H1 (cell line): ENCODE data around the gene IFNA13. TPM values are rescaled to one million over a fixed set of nuclear protein-coding genes. Genes with fewer than 3 reads are reported as not detected.

Experiments used
- ATF2 ChIP-seq: IDR thresholded peaks from 2 replicates; pipeline ENCODE4 v1.6.1; 2012; ENCODE audit warnings: low read length, inconsistent platforms
- ATF3 ChIP-seq: IDR thresholded peaks from 2 replicates; pipeline ENCODE4 v1.6.1; 2011; ENCODE audit warnings: low read depth, mild to moderate bottlenecking, low read length; ENCODE audit not compliant: insufficient read depth
- BACH1 ChIP-seq: IDR thresholded peaks from 2 replicates; pipeline ENCODE4 v1.6.1; 2012; ENCODE audit warnings: low read length, improper control_type of control experiment
- CEBPB ChIP-seq: IDR thresholded peaks from 2 replicates; pipeline ENCODE4 v1.6.1; 2012; ENCODE audit warnings: low read depth, low read length
- CHD2 ChIP-seq: IDR thresholded peaks from 2 replicates; pipeline ENCODE4 v1.6.1; 2012; ENCODE audit warnings: low read length, improper control_type of control experiment
- E2F6 ChIP-seq: IDR thresholded peaks from 2 replicates; pipeline ENCODE4 v1.6.1; 2012; ENCODE audit warnings: inconsistent platforms
- JUN ChIP-seq: IDR thresholded peaks from 2 replicates; pipeline ENCODE4 v1.6.1; 2011; ENCODE audit warnings: low read depth, mild to moderate bottlenecking, improper control_type of control experiment, low read length
- JUND ChIP-seq: IDR thresholded peaks from 2 replicates; pipeline ENCODE4 v1.6.1; 2011; ENCODE audit warnings: mild to moderate bottlenecking, improper control_type of control experiment, low read length
- MAX ChIP-seq: IDR thresholded peaks from 2 replicates; pipeline ENCODE4 v1.6.1; 2012; ENCODE audit warnings: inconsistent platforms
- POLR2AphosphoS5 ChIP-seq: IDR thresholded peaks from 2 replicates; pipeline ENCODE4 v1.6.1; 2011; ENCODE audit warnings: low read depth, low read length
- TEAD4 ChIP-seq: IDR thresholded peaks from 2 replicates; pipeline ENCODE4 v1.6.1; 2012; ENCODE audit warnings: low read depth, low read length, inconsistent platforms, mixed read lengths
- ZNF274 ChIP-seq: IDR thresholded peaks from 2 replicates; pipeline ENCODE4 v1.7.0; 2012; ENCODE audit warnings: low read length, borderline replicate concordance; ENCODE audit errors: extremely low read depth
- polyA plus RNA-seq, 7 experiments: library from polyadenylated mRNA; depleted of rRNA in 3 of 7; stranded (reverse) in 5 of 7; unstranded in 2 of 7; fragments of >200 nt in 5 of 7; fragments of 200-250 nt in 2 of 7; gene quantifications; 1 replicate in 5 of 7; 2 replicates in 1 of 7; 4 replicates in 1 of 7; pipeline versions ENCODE4 v1.2.1 to v1.2.3, GENCODE V29; 2011 to 2013; ENCODE audit warnings: missing spikeins in 2 of 7, mixed read lengths in 2 of 7
- total RNA-seq: library from RNA; stranded (reverse); fragmentation: NEBNext Ultra II Directional; extraction: Animal tissue kit (Norgen Biotek cat#: 25700); gene quantifications from 2 replicates; pipeline ENCODE4 v1.2.1, GENCODE V29; 2021

IFNA13 gene
- total and polyA plus RNA-seq, 2 of the 8 experiments (the other 6 are each of a cell fraction or from before 2014, with no cell fraction given), result not detected

- TF ChIP-seq ATF2 (no peak), BACH1 (no peak), ZNF274 (no peak), POLR2AphosphoS5 (no peak), CHD2 (no peak), E2F6 (no peak), ATF3 (no peak), JUND (no peak), TEAD4 (no peak), JUN (no peak), MAX (no peak), CEBPB (no peak)
Observed at GRCh38 chr9:21367957-21368356, at the start of gene IFNA13 (continued).
